Panc1 (cell line): ENCODE results near the gene HIPK2. TPM values are rescaled to one million over a fixed set of nuclear protein-coding genes. Genes with fewer than 3 reads are reported as not detected.

Experiments used
- ATAC-seq: fragments of 200-7000 bp; cut with Tn5 transposase; 2 replicates; pipeline ENCODE4 v1.9.1; 2020; ENCODE audit warnings: mild to moderate bottlenecking, moderate library complexity
- BruUV-seq: library from RNA; stranded (reverse); fragments of 400-500 nt; replicated peaks from 2 replicates; lab custom pipeline; 2021; lab: Mats Ljungman, UMichigan
- CTCF ChIA-PET: fragments of 300-600 bp; sonication (Branson Sonifier 250); formaldehyde crosslinking; loops from one replicate; lab custom pipeline; 2022; ENCODE audit warnings: antibody characterized with exemption; lab: Charles Lee
- POLR2A ChIA-PET: fragments of 300-600 bp; sonication (Branson Sonifier 250); formaldehyde crosslinking; loops from one replicate; lab custom pipeline; 2022; ENCODE audit warnings: antibody characterized with exemption; lab: Charles Lee
- DNase-seq: peaks from one replicate; pipeline ENCODE4 v3.0.0-alpha.2; 2010; ENCODE audit warnings: low read depth, low spot score
- H3K27ac ChIP-seq: 2 replicates; pipeline ENCODE4 v1.5.1; 2011; ENCODE audit warnings: mild to moderate bottlenecking, low read length, inconsistent platforms
- H3K27me3 ChIP-seq: fragments of 200-500 bp; sonication (Bioruptor generic); 2 replicates; pipeline ENCODE4 v1.6.0; 2014; ENCODE audit warnings: low read length, inconsistent platforms; ENCODE audit not compliant: control insufficient read depth, insufficient read depth
- H3K36me3 ChIP-seq: fragments of 200-500 bp; sonication (Bioruptor generic); 2 replicates; pipeline ENCODE4 v1.5.1; 2014; ENCODE audit warnings: inconsistent platforms, mild to moderate bottlenecking, low read length, moderate library complexity; ENCODE audit not compliant: control insufficient read depth, insufficient read depth
- H3K4me1 ChIP-seq: 2 replicates; pipeline ENCODE4 v1.5.1; 2011; ENCODE audit warnings: inconsistent platforms, mild to moderate bottlenecking, low read length, moderate library complexity; ENCODE audit not compliant: control insufficient read depth, insufficient read depth
- H3K4me3 ChIP-seq, 2 experiments: 2 replicates each; pipeline ENCODE4 v1.5.1; 2011 to 2012; ENCODE audit warnings: low read depth in 2 of 2, low read length in 2 of 2, mild to moderate bottlenecking in 2 of 2, inconsistent platforms in 1 of 2, moderate library complexity in 1 of 2
- H3K9me3 ChIP-seq: fragments of 200-500 bp; sonication (Bioruptor generic); 2 replicates; pipeline ENCODE4 v1.5.1; 2014; ENCODE audit warnings: low read depth, mild to moderate bottlenecking, inconsistent platforms, low read length, moderate library complexity; ENCODE audit not compliant: control insufficient read depth, insufficient read depth
- POLR2AphosphoS5 ChIP-seq: IDR thresholded peaks from 2 replicates; pipeline ENCODE4 v1.6.1; 2012; ENCODE audit warnings: mild to moderate bottlenecking, low read depth, low read length, moderate library complexity
- REST ChIP-seq, 2 experiments: IDR thresholded peaks; 2 replicates each; pipeline ENCODE4 v1.6.1; 2011 to 2012; ENCODE audit warnings: low read depth in 2 of 2, control low read depth in 1 of 2, low read length in 1 of 2, mild to moderate bottlenecking in 1 of 2, moderate library complexity in 1 of 2; ENCODE audit not compliant: insufficient read depth in 1 of 2
- SIN3A ChIP-seq: IDR thresholded peaks from 2 replicates; pipeline ENCODE4 v1.6.1; 2012; ENCODE audit warnings: low read depth, mild to moderate bottlenecking, low read length, moderate library complexity, borderline replicate concordance; ENCODE audit not compliant: insufficient read depth
- TCF7L2 ChIP-seq: IDR thresholded peaks from 2 replicates; pipeline ENCODE4 v1.6.1; 2011; ENCODE audit warnings: mild to moderate bottlenecking, low read depth, low read length, inconsistent platforms
- in situ Hi-C: cut with HindIII; loops from 2 replicates; pipeline ENCODE4 v1.10.0; 2016; ENCODE audit warnings: low sequenced_read_pairs, low pct_unique_long_range_greater_than_20kb
- intact Hi-C: fragments of 100-400 bp; cut with micrococcal nuclease; formaldehyde crosslinking; loops from one replicate; pipeline ENCODE4 v1.10.0; 2022; ENCODE audit not compliant: unreplicated experiment
- total RNA-seq: library from RNA; stranded (reverse); gene quantifications from one replicate; pipeline ENCODE4 v1.2.1, GENCODE V29; 2021; ENCODE audit not compliant: unreplicated experiment
- TF ChIP-seq, protein P1 (sequence below): fragments of 450-650 bp; IDR thresholded peaks from 2 replicates; pipeline ENCODE4 v1.5.1; 2017; ENCODE audit warnings: mild to moderate bottlenecking

Gene HIPK2
- total RNA-seq, 1 experiment from 2014 or later = 34.1 TPM

GRCh38 chr7:139713061-139713460, 64.7 kb downstream of the HIPK2 start:
- Histone ChIP-seq H3K36me3 (no peaks in the 10 kb centered on the region), H3K4me3 (no peak overlapping the region), H3K9me3 (no peaks in the 10 kb centered on the region), H3K27me3 (no peaks in the 10 kb centered on the region), H3K4me1 (no peaks in the 10 kb centered on the region), H3K27ac (no peak overlapping the region)
- TF ChIP-seq, protein P1, sequence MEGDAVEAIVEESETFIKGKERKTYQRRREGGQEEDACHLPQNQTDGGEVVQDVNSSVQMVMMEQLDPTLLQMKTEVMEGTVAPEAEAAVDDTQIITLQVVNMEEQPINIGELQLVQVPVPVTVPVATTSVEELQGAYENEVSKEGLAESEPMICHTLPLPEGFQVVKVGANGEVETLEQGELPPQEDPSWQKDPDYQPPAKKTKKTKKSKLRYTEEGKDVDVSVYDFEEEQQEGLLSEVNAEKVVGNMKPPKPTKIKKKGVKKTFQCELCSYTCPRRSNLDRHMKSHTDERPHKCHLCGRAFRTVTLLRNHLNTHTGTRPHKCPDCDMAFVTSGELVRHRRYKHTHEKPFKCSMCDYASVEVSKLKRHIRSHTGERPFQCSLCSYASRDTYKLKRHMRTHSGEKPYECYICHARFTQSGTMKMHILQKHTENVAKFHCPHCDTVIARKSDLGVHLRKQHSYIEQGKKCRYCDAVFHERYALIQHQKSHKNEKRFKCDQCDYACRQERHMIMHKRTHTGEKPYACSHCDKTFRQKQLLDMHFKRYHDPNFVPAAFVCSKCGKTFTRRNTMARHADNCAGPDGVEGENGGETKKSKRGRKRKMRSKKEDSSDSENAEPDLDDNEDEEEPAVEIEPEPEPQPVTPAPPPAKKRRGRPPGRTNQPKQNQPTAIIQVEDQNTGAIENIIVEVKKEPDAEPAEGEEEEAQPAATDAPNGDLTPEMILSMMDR = no peak
- no peak for TF ChIP-seq REST (IDR thresholded peaks at IDR 0.05; ENCODE audit: insufficient read depth in 1 of 2, low read depth in 2 of 2, low read length in 1 of 2)
- no peak for TF ChIP-seq TCF7L2
- TF ChIP-seq POLR2AphosphoS5 = no peak
- no peak for TF ChIP-seq SIN3A
- no peak for DNase-seq
- no TSS peak for BruUV-seq
- intact Hi-C loops (no loop called here), in situ Hi-C loops (no loop called here)
- ChIA-PET POLR2A (no interaction called here), CTCF (no interaction called here)
- ATAC-seq = no peak; the same call in 1 of the 2 replicates

GRCh38 chr7:139711991-139712743, 65.6 kb downstream of the HIPK2 start:
- Histone ChIP-seq H3K27ac (no peak overlapping the region), H3K36me3 (no peaks in the 10 kb centered on the region), H3K9me3 (no peaks in the 10 kb centered on the region), H3K4me1 (no peaks in the 10 kb centered on the region), H3K27me3 (no peaks in the 10 kb centered on the region), H3K4me3 (no peak overlapping the region)
- TF ChIP-seq, protein P1 = no peak
- TF ChIP-seq SIN3A (no peak), TCF7L2 (no peak), REST (IDR thresholded peaks at IDR 0.05; ENCODE audit: insufficient read depth in 1 of 2, low read depth in 2 of 2, low read length in 1 of 2) (no peak), POLR2AphosphoS5 (no peak)
- DNase-seq = no peak
- ChIA-PET POLR2A (no interaction called here), CTCF (no interaction called here)
- no TSS peak for BruUV-seq
- in situ Hi-C loops = no loop called here
- intact Hi-C loops = no loop called here
- ATAC-seq = no peak
